Measurements from ENCODE around the gene KIF26A.

KIF26A gene

GRCh38 chr14:104138098-104138717, at the start of gene KIF26A:
Gene KIF26A (plus strand): TSS chr14:104138587. CDS start chr14:104138723, 136 bp downstream.
- DNase-seq, result no peak

DNA sequence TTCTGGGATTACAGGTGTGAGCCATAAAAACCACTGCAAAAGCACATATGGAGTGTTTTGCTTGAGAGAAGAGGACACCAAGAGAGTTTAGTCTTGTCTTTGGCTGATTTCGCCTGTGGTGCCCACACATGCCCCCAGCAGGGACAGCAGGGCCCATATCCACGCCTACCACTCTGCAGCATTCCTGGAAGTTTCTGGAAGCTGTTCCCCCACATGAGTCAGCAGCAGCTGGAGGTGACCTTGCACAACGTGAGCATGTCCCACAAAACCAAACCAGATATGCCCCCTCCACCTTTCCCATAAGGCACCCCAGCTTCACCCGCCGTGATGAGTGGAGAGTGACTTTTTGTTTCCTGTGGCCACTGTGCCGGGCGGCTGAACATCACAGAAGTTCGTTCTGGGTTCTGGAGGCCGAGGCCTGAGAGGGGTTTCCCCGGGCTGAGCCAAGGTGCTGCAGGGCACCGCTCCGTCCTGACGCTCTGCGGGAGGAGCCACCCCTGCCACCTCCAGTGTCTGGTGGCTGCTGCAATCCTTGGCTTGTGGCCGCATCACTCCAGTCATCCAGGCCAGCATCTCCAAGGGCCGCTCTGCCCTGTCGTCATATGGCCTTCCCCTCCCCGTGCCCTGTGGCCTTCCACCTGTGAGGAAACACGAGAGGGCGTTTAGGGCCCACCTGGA, 48.2 kb upstream of the KIF26A start:
- DNase-seq, result no peak

- DNase-seq, result no peak
Observed at GRCh38 chr14:104091061-104091926, 47.1 kb upstream of the KIF26A start.

GRCh38 chr14:104091927-104092771, 46.2 kb upstream of the KIF26A start:
- no peak for DNase-seq

- DNase-seq, result no peak
Observed at GRCh38 chr14:104092931-104093365, 45.4 kb upstream of the KIF26A start.

GRCh38 chr14:104093366-104094055, 44.9 kb upstream of the KIF26A start:
- no peak for DNase-seq

- DNase-seq, result no peak
Observed at GRCh38 chr14:104094056-104094708, 44.2 kb upstream of the KIF26A start.

DNA sequence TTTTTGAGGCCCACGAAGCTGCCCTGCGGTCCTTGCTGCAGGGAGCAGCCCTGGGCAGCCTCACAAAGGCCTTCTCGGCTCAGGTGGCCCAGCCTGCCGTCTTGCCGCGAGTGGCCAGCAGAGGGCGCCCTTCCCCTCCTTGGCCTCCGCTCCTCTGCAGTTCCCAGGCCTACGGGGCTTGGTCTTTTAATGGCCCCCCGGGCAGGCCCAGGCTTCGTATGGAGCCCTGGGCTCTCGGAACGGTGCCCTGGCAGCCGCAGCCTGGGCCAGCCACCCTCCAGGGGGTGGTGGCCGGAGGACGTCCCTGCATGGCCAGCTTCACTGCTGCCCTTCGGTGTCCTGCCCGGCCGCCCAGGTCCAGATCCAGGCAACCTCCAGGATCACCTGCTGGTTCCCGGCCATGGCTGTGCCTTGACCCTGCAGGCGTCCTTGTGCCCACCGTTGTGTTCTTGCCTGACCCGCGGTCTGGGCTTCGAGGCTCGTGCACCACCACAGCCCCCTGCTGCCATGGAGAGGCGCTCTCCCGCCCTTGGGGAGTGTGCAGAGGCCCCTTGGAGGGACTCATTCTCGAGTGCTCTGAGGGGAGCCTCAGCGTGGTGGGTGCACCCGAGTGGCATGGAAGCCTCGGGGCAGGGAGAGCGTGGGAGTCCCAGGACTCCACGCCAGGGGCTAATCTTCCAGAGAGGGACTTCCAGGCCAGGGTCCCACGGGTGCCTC, 43.5 kb upstream of the KIF26A start:
- peak in 7 of 14 donors; percentile 6 to 51 (median 12) for DNase-seq

DNA sequence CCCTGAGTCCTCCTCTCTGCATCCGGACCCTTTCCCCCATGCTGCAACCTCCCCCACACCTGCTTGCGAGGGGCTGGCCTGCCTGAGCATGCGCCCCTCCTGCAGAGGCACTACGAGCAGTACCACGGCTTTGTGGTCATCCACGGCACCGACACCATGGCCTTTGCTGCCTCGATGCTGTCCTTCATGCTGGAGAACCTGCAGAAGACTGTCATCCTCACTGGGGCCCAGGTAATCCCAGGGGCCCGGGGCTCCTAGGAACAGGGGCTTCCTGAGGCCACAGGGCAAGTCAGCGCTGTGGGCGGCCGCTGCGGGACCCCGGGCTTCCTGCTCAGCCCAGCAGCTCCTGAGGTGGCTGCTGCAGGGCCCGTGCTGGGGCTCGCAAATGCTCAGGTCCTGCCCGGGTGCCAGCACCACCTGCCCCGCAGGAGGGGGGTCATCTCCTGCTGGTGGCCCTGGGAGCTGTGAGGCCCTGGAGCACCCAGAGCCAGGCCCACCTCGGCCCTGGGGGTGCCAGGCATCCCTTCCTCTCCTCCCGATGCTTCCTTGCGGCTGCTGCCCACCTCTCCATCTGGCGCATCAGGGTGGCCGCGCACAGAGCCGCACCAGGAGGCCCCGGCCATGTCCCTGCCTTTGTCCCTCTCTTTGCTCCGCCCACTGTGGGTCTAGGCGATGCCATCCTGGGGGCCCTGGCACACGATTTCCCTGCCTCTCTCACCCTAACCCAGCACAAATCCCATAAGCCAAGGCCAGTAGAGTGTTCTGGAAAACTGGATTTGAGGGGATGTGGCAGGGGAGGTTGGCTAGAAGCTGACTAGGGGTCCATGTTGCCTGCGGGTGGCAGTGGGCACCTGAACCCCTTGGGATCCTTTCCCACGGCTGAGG, 42.7 kb upstream of the KIF26A start:
- no peak for DNase-seq

DNA sequence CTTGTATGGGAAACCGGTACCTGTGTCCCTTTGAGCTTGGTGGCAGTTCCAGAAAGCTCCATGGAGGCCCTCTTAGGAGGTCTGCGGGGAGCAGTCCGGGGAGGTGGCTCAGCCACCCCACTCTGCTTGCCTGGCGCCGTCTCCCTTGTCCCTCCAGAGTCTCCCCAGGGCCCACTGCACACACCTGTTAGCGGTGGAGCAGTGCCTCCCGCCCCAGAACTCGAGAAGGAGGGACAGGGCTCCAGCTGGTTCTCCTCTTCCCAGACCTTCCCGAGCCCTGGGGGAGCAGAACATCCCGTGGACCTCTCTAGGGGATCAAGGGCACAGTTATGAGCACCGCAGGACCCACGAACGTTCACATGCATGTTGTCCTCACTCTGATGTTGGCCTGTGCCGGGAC, 42.1 kb upstream of the KIF26A start:
- no peak for DNase-seq

GRCh38 chr14:104096751-104097700, 41.4 kb upstream of the KIF26A start:
- no peak for DNase-seq

GRCh38 chr14:104098272-104099095, 39.9 kb upstream of the KIF26A start:
- DNase-seq, result no peak

- no peak for DNase-seq
Observed at GRCh38 chr14:104099096-104100041, 39.0 kb upstream of the KIF26A start.

- no peak for DNase-seq
Observed at GRCh38 chr14:104100171-104101085, 38.0 kb upstream of the KIF26A start.

- no peak for DNase-seq
Observed at GRCh38 chr14:104101086-104101621, 37.2 kb upstream of the KIF26A start.
